Endodermal cell (in vitro differentiated cells): ENCODE results near the gene FAM3C. TPM values are rescaled to one million over a fixed set of nuclear protein-coding genes. Genes with fewer than 3 reads are reported as not detected.

Experiments used
- DNase-seq: peaks from one replicate; pipeline ENCODE4 v3.0.0-alpha.2; 2017
- H3K27ac ChIP-seq: 2 replicates; pipeline ENCODE4 v1.5.1; 2013; ENCODE audit warnings: mild to moderate bottlenecking, low read depth, low read length, moderate library complexity
- H3K27me3 ChIP-seq: 2 replicates; pipeline ENCODE4 v1.6.1; 2013; ENCODE audit warnings: mild to moderate bottlenecking, low read length, moderate library complexity; ENCODE audit not compliant: insufficient read depth, control insufficient read depth, poor library complexity, severe bottlenecking
- H3K36me3 ChIP-seq: 2 replicates; pipeline ENCODE4 v1.7.0; 2013; ENCODE audit warnings: mild to moderate bottlenecking, low read length, moderate library complexity; ENCODE audit not compliant: control insufficient read depth, insufficient read depth
- H3K4me1 ChIP-seq: one replicate; pipeline ENCODE4 v1.7.0; 2013; ENCODE audit warnings: low read length; ENCODE audit not compliant: control insufficient read depth, insufficient read depth
- H3K4me3 ChIP-seq: 2 replicates; pipeline ENCODE4 v1.5.1; 2013; ENCODE audit warnings: mild to moderate bottlenecking, low read length, moderate library complexity
- H3K9ac ChIP-seq: 2 replicates; pipeline ENCODE4 v1.6.1; 2013; ENCODE audit warnings: mild to moderate bottlenecking, low read length, moderate library complexity; ENCODE audit not compliant: poor library complexity, severe bottlenecking; ENCODE audit errors: extremely low read depth
- H3K9me3 ChIP-seq: 2 replicates; pipeline ENCODE4 v1.6.1; 2013; ENCODE audit warnings: mild to moderate bottlenecking, low read length, moderate library complexity; ENCODE audit not compliant: control insufficient read depth
- H3K27ac Mint-ChIP-seq: 2 replicates; pipeline ENCODE4 v1.8.0; 2020; ENCODE audit warnings: mixed read lengths
- H3K27me3 Mint-ChIP-seq: 2 replicates; pipeline ENCODE4 v1.8.0; 2021; ENCODE audit warnings: mild to moderate bottlenecking, mixed read lengths; ENCODE audit not compliant: insufficient read depth
- H3K36me3 Mint-ChIP-seq: 2 replicates; pipeline ENCODE4 v1.8.0; 2020; ENCODE audit warnings: low read depth, mixed read lengths
- H3K4me1 Mint-ChIP-seq: 2 replicates; pipeline ENCODE4 v1.8.0; 2020; ENCODE audit warnings: mixed read lengths
- H3K4me3 Mint-ChIP-seq: 2 replicates; pipeline ENCODE4 v1.8.0; 2020; ENCODE audit warnings: mild to moderate bottlenecking, moderate library complexity, mixed read lengths
- H3K9me3 Mint-ChIP-seq: 2 replicates; pipeline ENCODE4 v1.8.0; 2020; ENCODE audit warnings: mild to moderate bottlenecking, mixed read lengths
- WGBS, 2 experiments: methylation state at CpG; one replicate each; pipeline versions ENCODE4 v1.1.5 to v1.1.7; 2013; ENCODE audit warnings: missing lambda C conversion rate in 2 of 2, mixed read lengths in 1 of 2; ENCODE audit not compliant: insufficient coverage in 1 of 2, insufficient read length in 1 of 2; 5-methylcytosine and 5-hydroxymethylcytosine counted together
- total RNA-seq, 2 donors: library from RNA; stranded (reverse); fragmentation: NEBNext Ultra II Directional in 1 of 2; extraction: Animal tissue kit (Norgen Biotek cat#: 25700) in 1 of 2; gene quantifications; 2 replicates in 1 of 2; 3 replicates in 1 of 2; pipeline ENCODE4 v1.2.1, GENCODE V29; 2021
- TF ChIP-seq, protein P1 (sequence below): fragments of 200-600 bp; sonication (generic); conservative IDR thresholded peaks from 2 replicates; pipeline ENCODE4 v1.5.0; 2021; ENCODE audit warnings: antibody characterized with exemption, mild to moderate bottlenecking

The FAM3C gene
- total RNA-seq, 2 donors from 2014 or later, result 61.3 to 61.5 TPM

DNA sequence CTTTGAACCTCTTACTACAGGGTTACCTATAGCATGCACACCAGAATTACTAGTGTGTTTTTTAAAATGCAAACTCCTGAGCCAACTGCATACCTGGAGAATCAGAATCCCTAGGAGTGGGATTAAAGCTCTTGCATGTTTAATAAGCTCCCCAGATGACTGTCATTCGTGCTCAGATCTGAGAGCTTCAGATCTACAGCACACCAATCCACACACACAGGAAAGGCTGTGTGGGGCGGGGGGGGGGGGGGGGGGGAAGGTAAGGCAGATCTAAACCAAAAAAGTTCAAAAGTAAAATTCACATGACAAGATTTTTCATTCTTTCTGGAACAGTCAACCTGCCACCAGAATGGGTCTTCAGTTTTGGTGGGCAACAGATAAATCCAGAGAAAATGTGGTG is 5.5 kb downstream of the FAM3C start:
- Histone ChIP-seq H3K27me3 (no peaks in the 10 kb centered on the region), H3K9me3 (peaks cover 6% of the 10 kb centered on the region), H3K4me1 (peaks cover 2% of the 10 kb centered on the region), H3K4me3 (no peak overlapping the region), H3K27ac (no peak overlapping the region), H3K9ac (no peak overlapping the region), H3K36me3 (peaks cover 15% of the 10 kb centered on the region)
- Mint-ChIP-seq H3K4me1 (peaks cover 32% of the 10 kb centered on the region), H3K36me3 (peaks cover 23% of the 10 kb centered on the region), H3K4me3 (no peak overlapping the region), H3K9me3 (peaks cover 6% of the 10 kb centered on the region), H3K27me3 (no peaks in the 10 kb centered on the region), H3K27ac (no peak overlapping the region)
- no CpG with 5 or more reads among the region's 2 CpGs for WGBS, 2 experiments
- TF ChIP-seq, protein P1, sequence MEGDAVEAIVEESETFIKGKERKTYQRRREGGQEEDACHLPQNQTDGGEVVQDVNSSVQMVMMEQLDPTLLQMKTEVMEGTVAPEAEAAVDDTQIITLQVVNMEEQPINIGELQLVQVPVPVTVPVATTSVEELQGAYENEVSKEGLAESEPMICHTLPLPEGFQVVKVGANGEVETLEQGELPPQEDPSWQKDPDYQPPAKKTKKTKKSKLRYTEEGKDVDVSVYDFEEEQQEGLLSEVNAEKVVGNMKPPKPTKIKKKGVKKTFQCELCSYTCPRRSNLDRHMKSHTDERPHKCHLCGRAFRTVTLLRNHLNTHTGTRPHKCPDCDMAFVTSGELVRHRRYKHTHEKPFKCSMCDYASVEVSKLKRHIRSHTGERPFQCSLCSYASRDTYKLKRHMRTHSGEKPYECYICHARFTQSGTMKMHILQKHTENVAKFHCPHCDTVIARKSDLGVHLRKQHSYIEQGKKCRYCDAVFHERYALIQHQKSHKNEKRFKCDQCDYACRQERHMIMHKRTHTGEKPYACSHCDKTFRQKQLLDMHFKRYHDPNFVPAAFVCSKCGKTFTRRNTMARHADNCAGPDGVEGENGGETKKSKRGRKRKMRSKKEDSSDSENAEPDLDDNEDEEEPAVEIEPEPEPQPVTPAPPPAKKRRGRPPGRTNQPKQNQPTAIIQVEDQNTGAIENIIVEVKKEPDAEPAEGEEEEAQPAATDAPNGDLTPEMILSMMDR, result no peak
- no peak for DNase-seq

DNA sequence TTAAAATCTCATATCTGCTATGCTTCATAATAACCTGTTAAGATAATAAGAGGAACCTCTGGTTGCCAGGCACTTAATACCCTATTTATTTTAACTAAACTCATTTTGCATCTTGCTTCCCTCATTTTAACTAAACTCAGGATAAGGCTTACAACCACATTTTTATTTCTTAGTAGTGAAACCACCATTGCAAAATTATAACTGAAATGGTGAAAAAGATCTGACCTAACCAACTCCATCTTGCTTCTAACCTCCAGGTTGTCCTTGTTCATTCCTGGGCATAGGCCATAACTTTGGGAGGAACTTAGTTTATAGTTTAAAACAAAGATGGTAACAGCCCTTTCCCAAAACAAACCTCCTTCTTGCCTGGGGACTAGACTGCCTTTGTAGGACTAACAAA is 6.0 kb downstream of the FAM3C start:
- H3K27ac ChIP-seq, result no peak overlapping the region
- H3K4me3 Mint-ChIP-seq, result no peak overlapping the region
- H3K4me1 ChIP-seq, result peaks cover 2% of the 10 kb centered on the region
- H3K4me3 ChIP-seq, result no peak overlapping the region
- DNase-seq, result no peak
- H3K9ac ChIP-seq, result no peak overlapping the region
- H3K27me3 ChIP-seq, result no peaks in the 10 kb centered on the region
- H3K4me1 Mint-ChIP-seq, result peaks cover 37% of the 10 kb centered on the region
- H3K9me3 ChIP-seq, result peaks cover 6% of the 10 kb centered on the region
- TF ChIP-seq, protein P1, result no peak
- peaks cover 23% of the 10 kb centered on the region for H3K36me3 Mint-ChIP-seq
- H3K27me3 Mint-ChIP-seq, result no peaks in the 10 kb centered on the region
- peaks cover 6% of the 10 kb centered on the region for H3K9me3 Mint-ChIP-seq
- peaks cover 15% of the 10 kb centered on the region for H3K36me3 ChIP-seq
- H3K27ac Mint-ChIP-seq, result no peak overlapping the region

DNA sequence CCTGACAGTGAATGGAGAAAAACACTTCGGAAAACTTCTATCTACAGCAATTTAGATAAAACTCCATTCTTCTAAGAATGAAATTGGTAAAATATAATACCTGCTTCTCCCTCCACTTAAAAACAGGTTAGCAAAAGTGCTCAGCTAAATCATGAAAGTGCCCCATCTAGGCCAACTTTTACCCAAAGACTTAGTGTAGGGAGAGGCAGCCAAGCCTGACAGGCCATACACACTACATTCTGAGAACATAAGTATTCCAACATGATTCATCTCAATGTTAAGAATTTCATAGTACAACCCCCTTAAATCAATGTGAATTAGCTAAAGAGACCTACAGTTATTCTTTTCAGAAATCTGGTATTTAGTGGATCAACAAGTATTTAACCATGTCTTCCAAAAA is 7.2 kb downstream of the FAM3C start:
- Mint-ChIP-seq H3K36me3 (peaks cover 23% of the 10 kb centered on the region), H3K4me3 (no peak overlapping the region), H3K4me1 (peaks cover 37% of the 10 kb centered on the region), H3K27ac (no peak overlapping the region), H3K9me3 (peaks cover 6% of the 10 kb centered on the region), H3K27me3 (no peaks in the 10 kb centered on the region)
- 91% methylated on average over 1 of the region's 1 CpG; no CpG with 5 or more reads in 1 of the 2 experiments for WGBS, 2 experiments
- Histone ChIP-seq H3K27ac (no peak overlapping the region), H3K27me3 (no peaks in the 10 kb centered on the region), H3K9ac (no peak overlapping the region), H3K4me3 (no peak overlapping the region), H3K36me3 (peaks cover 15% of the 10 kb centered on the region), H3K4me1 (peaks cover 2% of the 10 kb centered on the region), H3K9me3 (peaks cover 6% of the 10 kb centered on the region)
- TF ChIP-seq, protein P1, result no peak
- DNase-seq, result no peak
